Progenitor cell of endocrine pancreas (in vitro differentiated cells): ENCODE results near the gene POFUT1. TPM values are rescaled to one million over a fixed set of nuclear protein-coding genes. Genes with fewer than 3 reads are reported as not detected.
A peak's percentile ranks its signal among the peaks of the same experiment; 100 is the strongest.

Source experiments
- DNase-seq: peaks from one replicate; pipeline ENCODE4 v3.0.0; 2021; ENCODE audit warnings: low spot score; ENCODE audit not compliant: unreplicated experiment
- H3K27ac Mint-ChIP-seq: 2 replicates; pipeline ENCODE4 v1.8.0; 2021; ENCODE audit warnings: mild to moderate bottlenecking, moderate library complexity, mixed read lengths
- H3K27me3 Mint-ChIP-seq: 2 replicates; pipeline ENCODE4 v1.8.0; 2021; ENCODE audit warnings: mixed read lengths
- H3K36me3 Mint-ChIP-seq: 2 replicates; pipeline ENCODE4 v1.8.0; 2022; ENCODE audit warnings: mixed read lengths; ENCODE audit not compliant: insufficient read depth
- H3K4me1 Mint-ChIP-seq: 2 replicates; pipeline ENCODE4 v1.8.0; 2021; ENCODE audit warnings: low read depth, mixed read lengths
- H3K4me3 Mint-ChIP-seq: 2 replicates; pipeline ENCODE4 v1.8.0; 2021; ENCODE audit warnings: low read depth, mild to moderate bottlenecking, moderate library complexity, mixed read lengths
- H3K9me3 Mint-ChIP-seq: 2 replicates; pipeline ENCODE4 v1.8.0; 2021; ENCODE audit warnings: low read depth, mixed read lengths
- total RNA-seq: library from RNA; stranded (reverse); gene quantifications from 2 replicates; pipeline ENCODE4 v1.2.1, GENCODE V29; 2021
- TF ChIP-seq, protein P1 (sequence below): fragments of 200-600 bp; sonication (generic); IDR thresholded peaks from one replicate; pipeline ENCODE4 v1.5.0; 2021; ENCODE audit warnings: antibody characterized with exemption, mild to moderate bottlenecking; ENCODE audit not compliant: unreplicated experiment

Gene POFUT1
- total RNA-seq, 1 donor from 2014 or later, result 49.8 TPM

DNA sequence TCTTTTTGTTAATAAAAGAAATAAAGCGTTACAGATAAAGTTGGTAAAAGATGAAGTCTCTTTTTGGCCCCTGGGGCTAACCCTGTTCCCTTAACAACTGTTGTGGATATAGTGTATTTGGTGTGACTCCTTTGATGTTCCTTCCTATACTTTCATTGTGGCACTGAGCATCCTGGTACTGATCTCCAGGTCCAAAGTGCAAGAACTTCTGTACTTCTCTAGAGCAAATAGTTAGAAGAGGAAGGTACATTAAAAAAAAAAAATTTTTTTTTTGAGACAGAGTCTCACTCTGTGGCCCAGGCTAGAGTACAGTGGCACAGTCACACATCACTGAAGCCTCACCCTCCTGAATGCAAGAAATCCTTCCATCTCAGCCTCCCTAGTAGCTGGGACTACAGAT, 6.2 kb downstream of the POFUT1 start:
- H3K4me1 Mint-ChIP-seq, result peaks cover 5% of the 10 kb centered on the region
- TF ChIP-seq, protein P1, sequence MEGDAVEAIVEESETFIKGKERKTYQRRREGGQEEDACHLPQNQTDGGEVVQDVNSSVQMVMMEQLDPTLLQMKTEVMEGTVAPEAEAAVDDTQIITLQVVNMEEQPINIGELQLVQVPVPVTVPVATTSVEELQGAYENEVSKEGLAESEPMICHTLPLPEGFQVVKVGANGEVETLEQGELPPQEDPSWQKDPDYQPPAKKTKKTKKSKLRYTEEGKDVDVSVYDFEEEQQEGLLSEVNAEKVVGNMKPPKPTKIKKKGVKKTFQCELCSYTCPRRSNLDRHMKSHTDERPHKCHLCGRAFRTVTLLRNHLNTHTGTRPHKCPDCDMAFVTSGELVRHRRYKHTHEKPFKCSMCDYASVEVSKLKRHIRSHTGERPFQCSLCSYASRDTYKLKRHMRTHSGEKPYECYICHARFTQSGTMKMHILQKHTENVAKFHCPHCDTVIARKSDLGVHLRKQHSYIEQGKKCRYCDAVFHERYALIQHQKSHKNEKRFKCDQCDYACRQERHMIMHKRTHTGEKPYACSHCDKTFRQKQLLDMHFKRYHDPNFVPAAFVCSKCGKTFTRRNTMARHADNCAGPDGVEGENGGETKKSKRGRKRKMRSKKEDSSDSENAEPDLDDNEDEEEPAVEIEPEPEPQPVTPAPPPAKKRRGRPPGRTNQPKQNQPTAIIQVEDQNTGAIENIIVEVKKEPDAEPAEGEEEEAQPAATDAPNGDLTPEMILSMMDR, result no peak
- no peak for DNase-seq
- H3K27me3 Mint-ChIP-seq, result no peaks in the 10 kb centered on the region
- no peaks in the 10 kb centered on the region for H3K9me3 Mint-ChIP-seq
- H3K4me3 Mint-ChIP-seq, result no peak overlapping the region
- H3K27ac Mint-ChIP-seq, result no peak overlapping the region
- H3K36me3 Mint-ChIP-seq, result peaks cover 23% of the 10 kb centered on the region

DNA sequence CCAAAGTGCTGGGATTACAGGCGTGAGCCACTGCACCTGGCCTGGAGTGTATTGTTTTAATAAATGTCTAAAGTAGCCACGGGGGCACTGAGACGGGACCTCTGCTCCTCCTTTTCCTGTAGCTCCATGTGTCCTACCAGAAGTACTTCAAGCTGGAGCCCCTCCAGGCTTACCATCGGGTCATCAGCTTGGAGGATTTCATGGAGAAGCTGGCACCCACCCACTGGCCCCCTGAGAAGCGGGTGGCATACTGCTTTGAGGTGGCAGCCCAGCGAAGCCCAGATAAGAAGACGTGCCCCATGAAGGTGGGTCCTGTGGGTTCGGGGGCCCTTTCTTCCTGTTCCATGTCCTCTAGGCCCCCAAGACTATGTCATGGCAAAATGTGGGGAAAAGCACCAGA, 7.5 kb downstream of the POFUT1 start:
- Mint-ChIP-seq H3K27me3 (no peaks in the 10 kb centered on the region), H3K9me3 (no peaks in the 10 kb centered on the region), H3K4me3 (no peak overlapping the region), H3K4me1 (peaks cover under 1% of the 10 kb centered on the region), H3K36me3 (peaks cover 28% of the 10 kb centered on the region), H3K27ac (no peak overlapping the region)
- DNase-seq, result no peak
- TF ChIP-seq, protein P1, result no peak

DNA sequence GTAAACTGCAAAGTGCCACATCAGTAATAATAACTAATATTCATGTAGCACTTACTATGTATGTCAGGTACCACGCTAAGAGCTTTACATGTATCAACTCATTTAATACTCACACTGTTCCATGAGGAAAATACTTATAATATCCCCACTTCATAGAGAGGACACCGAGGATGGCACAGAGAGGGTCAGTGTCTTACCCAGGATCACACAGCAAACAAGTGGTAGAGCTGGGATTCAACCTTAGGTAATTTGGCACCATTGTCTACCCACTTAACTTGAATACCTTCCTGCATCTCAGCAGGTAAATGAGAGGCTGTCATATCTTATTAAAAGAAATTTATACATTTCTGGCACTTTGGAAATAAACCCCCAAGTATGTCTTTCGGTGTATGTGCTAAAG, 8.0 kb downstream of the POFUT1 start:
- TF ChIP-seq, protein P1, result no peak
- Mint-ChIP-seq H3K4me3 (no peak overlapping the region), H3K36me3 (peaks cover 26% of the 10 kb centered on the region), H3K27ac (no peak overlapping the region), H3K27me3 (no peaks in the 10 kb centered on the region), H3K9me3 (no peaks in the 10 kb centered on the region), H3K4me1 (no peaks in the 10 kb centered on the region)
- no peak for DNase-seq

DNA sequence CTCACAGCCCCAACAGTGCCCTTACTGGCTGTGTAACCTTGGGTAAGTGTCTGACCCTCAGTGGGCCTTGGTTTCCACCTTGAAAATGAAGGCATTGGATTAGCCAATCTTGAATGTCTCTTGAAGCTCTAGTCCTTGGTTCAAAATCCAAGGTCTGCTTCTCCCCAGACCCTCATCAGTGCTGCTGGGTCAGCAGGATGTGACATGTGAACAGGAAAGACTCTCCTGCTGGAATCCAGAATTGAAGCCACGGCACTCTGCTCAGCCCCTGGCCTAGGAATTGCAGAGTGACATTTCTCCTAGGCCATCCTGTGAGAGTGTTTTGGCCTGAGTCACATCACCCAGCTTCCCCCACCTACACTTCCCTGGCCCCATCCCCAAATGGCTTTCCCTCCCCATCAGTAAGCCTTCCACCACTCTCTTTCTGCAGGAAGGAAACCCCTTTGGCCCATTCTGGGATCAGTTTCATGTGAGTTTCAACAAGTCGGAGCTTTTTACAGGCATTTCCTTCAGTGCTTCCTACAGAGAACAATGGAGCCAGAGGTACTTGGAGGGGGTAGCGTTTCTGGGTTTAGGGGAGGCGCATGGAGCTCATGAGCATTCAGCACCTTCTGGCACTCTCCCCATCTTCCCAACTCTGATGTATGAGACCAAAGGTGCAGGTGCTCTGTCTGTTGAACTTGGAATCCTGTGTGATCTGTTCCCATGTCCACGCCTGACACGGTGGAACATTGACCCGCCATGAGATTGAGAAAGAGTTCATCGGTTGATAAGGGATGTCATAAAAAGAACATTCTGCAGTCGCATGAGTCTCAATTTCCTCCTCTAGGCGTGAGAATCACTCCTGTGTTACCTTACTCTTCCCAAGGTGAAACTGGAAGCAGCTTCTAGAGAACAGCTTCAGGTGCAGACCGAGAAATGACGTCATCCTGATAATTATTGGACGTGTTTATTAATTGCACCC, 8.8 kb downstream of the POFUT1 start:
- peaks cover 30% of the 10 kb centered on the region for H3K36me3 Mint-ChIP-seq
- H3K4me3 Mint-ChIP-seq, result no peak overlapping the region
- no peaks in the 10 kb centered on the region for H3K9me3 Mint-ChIP-seq

DNA sequence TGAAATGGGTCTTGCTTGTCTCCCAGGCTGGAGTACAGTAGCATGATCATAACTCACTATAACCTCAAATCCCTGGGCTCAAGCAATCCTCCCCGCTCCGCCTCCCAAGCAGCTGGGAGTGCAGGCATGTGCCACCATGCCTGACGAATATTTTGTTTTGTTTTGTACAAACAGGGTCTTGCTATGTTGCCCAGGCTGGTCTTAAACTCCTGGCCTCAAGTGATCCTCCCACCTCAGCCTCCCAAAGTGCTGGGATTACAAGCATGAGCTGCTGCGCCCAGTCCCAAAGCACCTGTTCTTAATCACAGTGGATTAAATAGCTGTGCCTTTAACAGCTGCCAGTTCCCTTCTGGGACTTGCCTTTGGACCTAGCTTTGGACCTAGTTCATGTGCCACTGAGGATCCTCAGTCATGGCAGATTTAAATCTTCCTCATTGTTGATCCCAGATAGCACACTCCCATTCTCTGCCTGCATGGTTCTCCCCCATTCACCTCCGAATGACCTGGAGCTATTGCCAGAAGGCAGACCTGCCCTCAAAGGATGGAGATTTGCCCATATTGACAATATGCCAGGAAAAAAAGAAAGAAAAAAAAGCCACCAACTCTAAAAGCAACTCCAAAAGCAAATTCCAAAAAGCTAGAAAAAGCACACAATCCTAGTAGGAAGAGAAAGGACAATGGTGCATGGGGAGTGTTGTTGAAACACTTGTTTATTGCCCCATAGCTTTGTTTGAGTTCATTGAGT, 10.6 kb downstream of the POFUT1 start:
- H3K9me3 Mint-ChIP-seq, result no peaks in the 10 kb centered on the region
- H3K36me3 Mint-ChIP-seq, result peaks cover 26% of the 10 kb centered on the region
- H3K4me1 Mint-ChIP-seq, result no peaks in the 10 kb centered on the region
- TF ChIP-seq, protein P1, result no peak
- H3K27ac Mint-ChIP-seq, result peak overlapping the region; percentile 45
- H3K27me3 Mint-ChIP-seq, result no peaks in the 10 kb centered on the region
- no peak overlapping the region for H3K4me3 Mint-ChIP-seq
- no peak for DNase-seq

More for the DNA sequence above, 8.8 kb downstream of the POFUT1 start:
- no peak for DNase-seq
- H3K4me1 Mint-ChIP-seq, result no peaks in the 10 kb centered on the region
- peak overlapping the region; percentile 20 for H3K27ac Mint-ChIP-seq
- TF ChIP-seq, protein P1, result no peak
- no peaks in the 10 kb centered on the region for H3K27me3 Mint-ChIP-seq
